NCI-H187 treated with DMSO at 0.1 percent for 48 hours (cell line): ENCODE data around the gene RTF2.

Experiments
- DNase-seq: peaks from one replicate; lab custom pipeline; 2025; lab: John Stamatoyannopoulos, UW

Gene RTF2

GRCh38 chr20:56468316-56469076 lies at the start of gene RTF2:
Gene RTF2 (plus strand): TSS chr20:56468627. CDS start chr20:56468698, 71 bp downstream.
- DNase-seq, result peak; percentile 50

DNA sequence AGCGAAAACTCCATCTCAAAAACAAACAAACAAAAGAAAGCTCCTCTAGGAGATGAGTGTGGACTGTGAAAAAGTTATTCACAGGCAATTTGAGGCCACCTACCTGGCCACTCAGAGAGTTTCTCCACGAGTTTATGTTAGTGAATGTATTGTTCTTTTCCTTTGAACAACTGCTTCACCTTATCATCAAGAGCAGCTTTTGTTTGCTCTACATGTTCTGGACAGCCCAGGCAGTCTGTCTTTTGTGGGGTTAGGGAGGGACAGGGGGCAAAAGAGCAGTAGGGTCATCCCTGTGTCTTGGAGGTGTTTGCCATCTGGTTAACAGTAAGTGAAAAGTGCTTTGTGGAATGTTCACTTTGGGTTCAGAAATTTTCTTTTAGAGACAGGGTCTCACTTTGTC lies 48.4 kb upstream of the RTF2 start:
- no peak for DNase-seq

DNA sequence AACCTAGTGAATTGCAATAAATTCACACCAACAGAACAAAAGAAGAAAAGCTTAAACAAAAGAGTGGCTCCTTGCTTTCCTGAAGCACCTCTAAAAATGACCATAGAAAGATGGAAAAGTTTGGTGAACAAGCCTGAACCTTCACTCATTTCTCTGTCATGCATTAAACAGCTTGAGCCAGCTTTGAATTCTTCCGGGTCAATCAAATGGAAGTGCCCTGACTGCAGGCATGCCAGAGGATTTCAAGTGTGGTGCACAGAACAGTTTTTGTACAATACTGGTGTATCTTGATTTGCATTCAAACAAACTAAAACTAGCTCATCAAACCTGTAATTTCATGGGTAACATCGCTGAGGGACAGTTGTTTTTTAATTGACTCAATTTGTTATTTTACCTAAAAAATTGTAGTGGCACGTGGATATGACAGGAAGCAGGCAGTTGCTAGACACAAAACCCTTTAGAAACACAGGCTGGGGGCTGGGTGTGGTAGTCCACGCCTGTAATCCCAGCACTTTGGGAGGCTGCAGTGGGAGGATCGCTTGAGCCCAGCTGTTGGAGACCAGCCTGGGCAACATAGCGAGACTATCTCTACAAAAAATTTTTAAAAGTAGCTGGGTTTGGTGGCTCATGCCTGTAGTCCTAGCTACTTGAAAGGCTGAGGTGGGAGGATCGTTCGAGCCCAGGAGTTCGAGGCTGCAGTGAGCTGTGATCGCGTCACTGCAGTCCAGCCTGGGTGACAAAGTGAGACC lies 47.3 kb upstream of the RTF2 start:
- no peak for DNase-seq

DNA sequence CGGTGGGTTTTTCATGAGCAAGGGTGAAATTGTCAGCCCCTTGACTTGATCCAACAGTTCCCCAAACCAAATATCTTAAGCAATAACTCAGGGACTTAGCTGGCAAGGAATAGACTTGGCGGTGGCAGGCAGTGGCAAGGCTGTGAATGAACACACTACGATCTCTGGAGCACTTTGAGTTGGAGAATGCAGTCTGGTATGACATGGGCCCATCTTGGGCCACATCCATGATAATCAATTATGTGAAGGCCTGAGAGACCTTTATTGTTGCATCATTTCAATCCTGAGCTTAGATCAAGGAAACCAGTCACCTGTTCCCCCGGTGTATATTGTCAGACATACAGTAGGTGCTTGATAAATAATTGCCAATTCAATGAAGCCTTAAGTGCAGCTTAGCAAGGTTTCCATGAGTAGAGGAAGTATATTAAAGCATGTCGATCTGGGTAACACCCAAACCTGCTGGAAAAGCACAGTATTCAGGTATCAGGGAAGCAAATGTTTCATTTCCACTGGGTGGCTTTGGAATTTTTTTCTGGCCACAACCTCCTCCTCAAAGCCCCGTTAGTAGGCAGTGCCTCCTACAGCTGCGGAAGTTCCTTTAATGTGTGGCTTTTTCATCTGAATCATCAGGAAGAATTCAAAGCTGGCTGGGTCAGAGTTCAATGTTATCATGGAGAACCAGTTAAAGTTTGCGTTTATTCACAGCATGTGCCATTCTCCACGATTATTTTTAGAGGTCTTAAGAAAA lies 46.2 kb upstream of the RTF2 start:
- no peak for DNase-seq

DNA sequence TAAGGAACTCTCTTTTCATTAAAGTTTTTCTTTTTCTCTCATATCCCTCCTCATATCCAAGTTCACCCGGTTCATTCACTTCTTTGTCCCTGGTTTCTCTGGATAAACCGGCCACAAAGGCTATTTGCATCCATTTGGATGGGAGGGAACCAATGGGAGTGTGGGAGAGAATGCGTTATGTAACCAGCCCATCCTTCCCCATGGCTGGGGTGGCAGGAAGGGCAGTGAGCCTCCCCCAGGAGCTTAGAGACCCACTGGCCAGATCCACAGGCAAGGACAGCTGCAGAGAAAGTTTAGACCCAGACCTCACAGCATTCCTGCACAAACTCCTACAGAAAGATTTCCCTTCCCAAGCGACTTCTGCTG lies 45.6 kb upstream of the RTF2 start:
- DNase-seq, result no peak

DNA sequence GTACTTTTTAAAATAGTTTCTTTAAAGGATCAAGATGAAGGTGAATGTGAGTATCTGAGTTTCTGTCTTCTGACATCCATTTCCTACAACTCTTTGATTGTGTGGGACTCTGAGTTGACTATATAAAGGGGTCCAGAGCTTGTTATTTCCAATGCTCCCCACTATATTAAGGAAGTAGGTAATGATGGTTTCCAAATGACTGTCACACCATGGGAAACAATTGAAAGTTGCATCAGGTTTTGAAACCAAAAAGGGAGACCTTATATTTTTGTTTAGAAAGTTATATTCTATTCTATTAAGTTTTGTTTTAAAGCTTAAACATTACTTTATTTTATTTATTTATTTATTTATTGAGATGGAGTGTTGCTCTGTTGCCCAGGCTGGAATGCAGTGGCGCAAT lies 45.2 kb upstream of the RTF2 start:
- DNase-seq, result no peak

- DNase-seq, result no peak
These were observed 44.5 kb upstream of the RTF2 start for GRCh38 chr20:56423886-56424285.

GRCh38 chr20:56424931-56425330 lies 43.5 kb upstream of the RTF2 start:
- no peak for DNase-seq

- no peak for DNase-seq
These were observed 42.4 kb upstream of the RTF2 start for GRCh38 chr20:56426026-56426425.

- no peak for DNase-seq
These were observed 41.5 kb upstream of the RTF2 start for GRCh38 chr20:56426926-56427325.

DNA sequence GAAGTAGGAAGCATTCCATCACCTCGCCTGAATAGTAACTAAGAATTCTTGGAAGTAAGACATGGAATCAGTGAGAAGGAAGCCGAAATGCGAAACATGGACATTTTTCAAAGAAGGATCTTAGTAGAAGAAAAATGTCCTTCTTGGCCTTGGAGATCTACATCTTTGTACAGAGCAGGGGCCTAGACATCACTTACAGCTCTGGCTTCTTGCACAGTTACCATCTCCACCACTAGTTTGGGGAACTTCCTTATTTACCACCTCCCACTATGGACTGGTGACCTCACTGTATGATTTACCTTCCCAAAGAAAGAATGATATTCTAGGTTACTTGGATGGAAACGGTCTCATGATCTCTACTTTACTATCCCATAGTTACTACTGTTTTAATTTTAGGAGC lies 40.6 kb upstream of the RTF2 start:
- no peak for DNase-seq

GRCh38 chr20:56428410-56428809 lies 40.0 kb upstream of the RTF2 start:
- no peak for DNase-seq

GRCh38 chr20:56428881-56429280 lies 39.5 kb upstream of the RTF2 start:
- DNase-seq, result no peak

GRCh38 chr20:56429502-56429901 lies 38.9 kb upstream of the RTF2 start:
- no peak for DNase-seq

- no peak for DNase-seq
These were observed 38.5 kb upstream of the RTF2 start for GRCh38 chr20:56429941-56430340.

GRCh38 chr20:56430461-56430860 lies 38.0 kb upstream of the RTF2 start:
- no peak for DNase-seq

DNA sequence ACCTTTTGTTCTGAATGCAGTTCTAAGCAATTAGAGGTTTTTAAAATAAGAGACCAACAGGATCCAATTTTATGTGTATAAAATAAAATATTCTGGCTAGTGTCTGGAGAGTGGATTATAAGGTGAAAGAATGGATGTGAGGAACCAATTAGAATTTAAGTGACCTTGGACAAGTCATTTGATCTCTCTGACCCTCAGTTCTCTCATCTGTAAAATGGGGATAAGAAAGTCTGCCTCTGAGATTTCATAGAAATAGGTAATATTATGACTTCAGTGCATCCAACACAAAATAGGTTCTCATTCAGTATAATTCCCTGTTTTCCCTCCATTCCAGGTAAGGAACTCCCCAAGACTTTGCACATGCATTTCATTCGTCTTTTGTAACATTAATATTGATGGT lies 37.5 kb upstream of the RTF2 start:
- no peak for DNase-seq

- no peak for DNase-seq
These were observed 37.0 kb upstream of the RTF2 start for GRCh38 chr20:56431471-56431870.

DNA sequence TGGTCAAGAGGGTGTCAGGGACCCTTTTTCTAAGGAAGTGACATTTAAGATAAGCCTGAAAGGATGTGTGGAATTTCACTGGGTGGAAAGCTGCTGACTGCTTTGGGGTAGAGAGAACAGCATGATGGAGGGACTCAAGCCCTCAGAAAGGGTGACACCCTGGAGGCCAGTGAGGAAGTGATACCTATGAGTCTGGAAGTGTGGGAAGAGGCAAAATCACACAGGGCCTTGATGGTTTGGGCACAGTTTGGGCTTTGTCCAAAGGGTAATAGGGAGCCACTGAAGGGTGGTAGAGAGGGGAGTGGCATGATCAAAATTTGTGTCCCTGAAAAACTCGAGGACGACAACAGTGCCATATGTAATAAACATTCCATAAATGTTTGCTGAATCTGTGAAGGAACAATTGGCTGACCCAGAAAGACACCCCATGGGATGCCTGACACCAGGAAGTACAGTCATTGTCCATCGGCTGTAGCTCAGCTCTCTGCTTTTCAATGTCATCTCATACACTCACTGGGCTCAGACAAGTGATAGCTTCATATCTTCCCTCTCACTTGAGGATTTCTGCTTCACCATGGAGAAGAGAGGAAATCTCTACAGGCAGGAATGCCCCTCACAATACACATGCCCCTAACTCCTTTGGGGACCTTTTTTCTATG lies 35.1 kb upstream of the RTF2 start:
- DNase-seq, result no peak

DNA sequence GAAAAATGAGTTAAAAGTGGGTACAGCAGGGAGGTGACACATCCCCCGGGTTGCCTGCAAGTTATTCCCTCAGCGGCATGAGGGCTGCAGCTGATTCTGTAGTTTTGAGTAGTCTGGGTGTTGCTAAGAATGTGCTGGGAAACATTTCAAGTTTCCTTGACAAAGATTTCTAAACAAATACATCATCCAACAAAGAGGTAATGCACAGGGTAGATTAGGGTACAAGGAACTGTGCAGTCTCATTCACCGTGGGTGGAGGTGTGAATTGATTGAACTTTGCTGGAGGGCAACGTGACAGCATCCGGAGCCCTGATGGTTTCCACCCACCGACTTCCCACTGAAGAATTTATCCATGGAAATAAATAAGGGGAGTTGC lies 34.6 kb upstream of the RTF2 start:
- DNase-seq, result no peak

DNA sequence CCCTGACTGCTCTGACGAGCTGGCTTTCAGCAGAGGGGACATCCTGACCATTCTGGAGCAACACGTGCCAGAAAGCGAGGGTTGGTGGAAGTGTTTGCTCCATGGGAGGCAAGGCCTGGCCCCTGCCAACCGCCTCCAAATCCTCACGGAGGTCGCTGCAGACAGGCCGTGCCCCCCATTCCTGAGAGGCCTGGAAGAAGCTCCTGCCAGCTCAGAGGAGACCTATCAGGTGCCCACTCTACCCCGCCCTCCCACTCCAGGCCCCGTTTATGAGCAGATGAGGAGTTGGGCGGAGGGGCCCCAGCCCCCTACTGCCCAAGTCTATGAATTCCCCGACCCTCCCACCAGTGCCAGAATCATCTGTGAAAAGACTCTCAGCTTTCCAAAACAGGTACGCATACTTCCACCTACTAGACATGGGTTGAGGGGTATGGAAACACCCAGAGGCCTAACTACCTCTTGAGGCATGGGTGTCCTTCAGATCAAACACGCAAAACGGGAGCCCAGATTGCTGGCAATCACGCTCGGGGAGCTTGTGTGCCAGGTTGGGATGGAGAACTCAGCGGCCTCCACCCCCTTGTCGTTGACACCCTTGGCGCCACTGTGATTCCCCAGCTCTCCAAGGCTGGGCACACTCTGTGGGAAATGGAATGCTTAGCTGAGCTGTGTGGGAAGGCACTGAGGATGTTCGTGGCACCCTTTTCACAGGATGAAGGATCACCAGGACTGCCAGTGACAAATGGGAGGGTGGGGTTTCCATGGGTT lies 31.0 kb upstream of the RTF2 start:
- no peak for DNase-seq

GRCh38 chr20:56438284-56438683 lies 30.1 kb upstream of the RTF2 start:
- no peak for DNase-seq
